Stimulated activated CD8-positive, alpha-beta memory T cell treated with anti-CD3 and anti-CD28 coated beads, Interleukin-4, amount 100 ng/mL, for 24 hours (primary cell): ENCODE measurements around the gene ADGRE3.
"Not testable (repeated sequence)": the region's sequence is repeated elsewhere in the genome, so short reads cannot be mapped to it uniquely, and the experiment has no call there.

Experiments used
- DNase-seq: peaks from one replicate; pipeline ENCODE4 v3.0.0-alpha.2; 2020; ENCODE audit warnings: low read depth

The ADGRE3 gene

DNA sequence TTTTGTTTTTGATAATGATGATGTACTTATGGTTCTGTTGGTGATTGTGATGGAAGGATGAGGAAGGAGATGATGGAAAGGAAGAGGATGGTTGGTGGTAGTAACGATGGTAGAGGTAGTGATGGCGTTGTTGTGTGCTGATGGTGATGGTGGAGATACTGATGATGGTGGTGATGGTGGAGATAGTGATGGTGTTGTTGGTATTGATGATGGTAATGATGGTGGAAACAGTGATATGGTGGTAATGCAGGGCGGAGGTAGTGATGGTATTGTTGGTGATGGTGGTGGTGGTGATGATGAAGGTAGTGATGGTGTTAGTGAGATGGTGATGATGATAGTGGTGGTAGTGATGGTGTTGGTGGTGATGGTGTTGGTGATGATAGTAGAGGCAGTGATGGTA lies 79.1 kb downstream of the ADGRE3 start:
- DNase-seq = no peak

DNA sequence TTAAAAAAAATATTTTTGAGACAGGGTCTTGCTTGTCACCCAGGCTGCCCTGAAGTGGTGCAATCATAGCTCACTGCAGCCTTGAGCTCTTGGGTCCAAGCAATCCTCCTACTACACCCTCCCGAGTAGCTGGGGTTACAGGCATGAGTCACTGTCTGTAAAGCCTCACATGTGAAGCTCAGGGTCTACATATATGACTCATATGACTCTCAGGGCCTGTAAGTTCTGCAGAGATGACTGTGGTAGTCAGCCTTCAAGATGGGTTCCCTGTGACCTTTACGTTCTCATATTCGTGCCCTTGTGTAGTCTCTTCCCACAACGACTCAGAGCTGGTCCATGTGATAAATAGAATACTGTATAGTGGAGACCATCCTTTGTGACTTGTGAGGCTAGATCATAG lies 85.2 kb downstream of the ADGRE3 start:
- not testable (repeated sequence) for DNase-seq

DNA sequence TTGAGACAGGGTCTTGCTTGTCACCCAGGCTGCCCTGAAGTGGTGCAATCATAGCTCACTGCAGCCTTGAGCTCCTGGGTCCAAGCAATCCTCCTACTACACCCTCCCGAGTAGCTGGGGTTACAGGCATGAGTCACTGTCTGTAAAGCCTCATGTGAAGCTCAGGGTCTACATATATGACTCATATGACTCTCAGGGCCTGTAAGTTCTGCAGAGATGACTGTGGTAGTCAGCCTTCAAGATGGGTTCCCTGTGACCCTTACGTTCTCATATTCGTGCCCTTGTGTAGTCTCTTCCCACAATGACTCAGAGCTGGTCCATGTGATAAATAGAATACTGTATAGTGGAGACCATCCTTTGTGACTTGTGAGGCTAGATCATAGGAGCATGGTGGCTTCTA lies 89.5 kb downstream of the ADGRE3 start:
- not testable (repeated sequence) for DNase-seq

DNA sequence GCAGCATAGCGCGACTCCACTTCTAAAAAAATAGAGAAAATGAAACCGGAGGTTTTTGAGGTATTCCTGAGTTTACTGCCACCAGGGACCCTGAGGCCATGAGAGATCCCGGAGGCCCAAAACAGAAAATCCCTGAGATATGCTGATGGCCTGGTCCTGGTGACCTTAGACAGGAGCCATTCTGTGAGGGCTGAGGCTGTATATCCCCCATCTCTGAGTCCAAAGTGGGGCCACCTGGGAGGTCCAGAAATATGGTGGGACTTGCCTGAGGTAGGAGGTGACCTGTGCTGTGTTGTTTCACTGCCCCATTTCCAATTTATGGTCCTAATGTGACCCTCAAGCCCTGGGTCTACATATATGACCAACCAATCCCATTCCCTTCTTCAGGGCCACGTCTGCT lies 90.3 kb downstream of the ADGRE3 start:
- DNase-seq = not testable (repeated sequence)

DNA sequence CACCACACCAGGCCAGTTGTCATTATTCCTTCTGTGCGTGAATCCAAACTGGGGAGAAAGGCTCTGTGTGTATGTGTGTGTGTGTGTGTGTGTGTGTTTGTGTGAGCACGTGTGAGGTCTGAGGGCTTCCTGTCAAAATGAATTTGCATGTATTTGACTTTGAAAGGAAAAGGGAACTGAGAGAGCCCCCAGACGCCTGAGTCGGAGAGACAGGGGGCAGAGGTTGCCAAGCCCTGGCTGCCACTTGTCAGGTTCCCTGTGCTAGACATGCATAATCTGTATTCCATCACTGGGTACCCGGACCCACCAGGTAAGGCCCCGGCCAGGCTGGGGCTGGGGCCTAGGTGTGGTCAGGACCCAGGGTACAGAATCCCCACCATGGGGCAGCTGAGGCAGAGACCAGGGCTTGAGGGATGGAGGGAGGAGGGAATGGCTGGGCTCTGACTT lies 91.7 kb downstream of the ADGRE3 start, which contains the start of gene CLEC17A:
Gene CLEC17A (plus strand): TSS at position 191 of the 447 bp plus-strand sequence. CDS start 77 bp downstream, at position 268.
- DNase-seq = no peak

DNA sequence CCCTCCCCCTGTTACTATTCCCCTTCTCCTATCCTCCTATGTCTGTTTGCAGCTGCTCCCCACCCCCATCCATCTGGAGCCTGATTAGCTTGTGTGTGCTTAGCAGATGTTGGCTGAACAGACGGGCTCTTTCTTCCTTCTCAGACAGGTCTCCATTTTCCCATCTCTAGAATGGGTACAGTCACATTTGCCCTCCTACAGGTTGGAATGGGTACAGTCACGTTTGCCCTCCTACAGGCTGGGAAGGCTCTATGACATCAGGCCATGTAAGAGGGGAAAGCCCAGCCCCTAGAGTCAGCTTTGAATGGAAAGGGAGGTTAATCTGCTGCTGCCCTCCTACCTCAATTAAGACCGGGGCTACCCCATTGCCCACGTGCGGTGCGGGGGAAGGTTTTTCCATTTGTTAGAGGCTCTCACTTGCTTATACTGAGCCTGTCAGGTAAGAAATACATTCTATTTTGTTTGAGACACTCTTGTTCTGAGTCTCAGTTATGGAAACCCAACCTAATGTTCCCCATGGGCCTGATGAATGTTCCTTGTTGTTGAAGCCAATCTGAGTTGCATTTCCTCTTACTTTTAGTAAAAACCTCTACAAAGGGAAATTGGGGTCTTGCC lies 93.9 kb downstream of the ADGRE3 start:
- DNase-seq = no peak

DNA sequence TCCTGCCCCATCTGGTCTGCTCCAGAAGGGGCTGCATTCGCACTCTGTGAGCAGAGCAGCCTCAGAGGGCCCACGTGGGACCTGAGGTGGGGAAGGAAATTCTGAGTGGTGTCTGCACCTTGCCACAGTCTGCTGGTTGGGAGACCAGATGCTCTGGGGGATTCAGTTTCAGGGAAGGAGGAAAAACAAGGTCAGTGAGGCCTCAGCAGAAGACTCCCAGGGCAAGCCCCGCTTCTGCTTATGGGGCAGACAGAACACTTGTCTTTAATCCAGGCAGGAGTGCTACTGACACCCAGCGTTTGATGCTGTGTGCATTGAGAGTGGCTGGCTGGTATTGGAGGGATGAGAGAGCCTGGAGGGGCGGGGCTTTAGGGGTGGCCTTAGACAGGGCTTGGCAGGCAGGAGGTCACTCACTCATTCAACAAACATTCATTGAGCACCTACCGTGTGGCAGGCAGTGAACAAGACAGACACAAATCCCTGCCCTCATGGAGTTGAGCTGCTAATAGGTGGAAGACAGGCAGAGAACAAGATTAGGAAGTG lies 96.7 kb downstream of the ADGRE3 start:
- DNase-seq = no peak

DNA sequence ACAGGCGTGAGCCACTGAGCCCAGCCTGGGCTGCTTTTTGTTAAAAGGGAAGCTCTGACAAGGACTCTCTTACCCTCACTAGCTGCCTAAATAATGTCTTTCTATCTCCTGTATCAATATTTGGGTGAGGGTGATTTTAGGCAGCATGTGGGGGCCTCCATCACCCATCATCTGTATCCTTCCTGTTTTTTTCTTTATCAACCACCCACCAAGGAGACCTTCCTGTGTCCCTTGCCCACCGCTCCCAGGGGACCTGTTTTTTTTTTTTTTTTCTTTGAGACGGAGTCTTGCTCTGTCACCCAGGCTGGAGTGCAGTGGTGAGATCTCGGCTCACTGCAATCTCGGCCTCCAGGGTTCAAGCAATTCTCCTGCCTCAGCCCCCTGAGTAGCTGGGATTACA lies 97.4 kb downstream of the ADGRE3 start:
- DNase-seq = no peak

DNA sequence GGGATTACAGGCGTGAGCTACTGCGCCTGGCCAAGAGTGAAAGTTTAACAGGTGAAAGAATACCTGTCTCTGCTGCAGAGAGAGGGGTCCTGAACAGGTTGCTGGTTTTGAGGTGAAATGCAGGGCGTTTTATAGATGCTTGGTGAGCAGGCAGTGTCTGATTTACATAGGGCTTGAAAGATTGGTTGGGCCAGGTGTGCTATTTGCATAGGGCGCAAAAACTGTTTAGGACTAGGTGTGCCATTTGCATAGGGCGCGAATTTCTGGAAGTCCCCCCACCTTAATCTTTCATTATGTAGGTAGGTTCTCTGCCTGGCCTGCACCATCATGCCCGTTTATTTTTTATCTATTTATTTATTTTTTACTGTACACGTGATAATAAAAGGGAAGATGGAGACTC lies 98.3 kb downstream of the ADGRE3 start:
- DNase-seq = no peak

DNA sequence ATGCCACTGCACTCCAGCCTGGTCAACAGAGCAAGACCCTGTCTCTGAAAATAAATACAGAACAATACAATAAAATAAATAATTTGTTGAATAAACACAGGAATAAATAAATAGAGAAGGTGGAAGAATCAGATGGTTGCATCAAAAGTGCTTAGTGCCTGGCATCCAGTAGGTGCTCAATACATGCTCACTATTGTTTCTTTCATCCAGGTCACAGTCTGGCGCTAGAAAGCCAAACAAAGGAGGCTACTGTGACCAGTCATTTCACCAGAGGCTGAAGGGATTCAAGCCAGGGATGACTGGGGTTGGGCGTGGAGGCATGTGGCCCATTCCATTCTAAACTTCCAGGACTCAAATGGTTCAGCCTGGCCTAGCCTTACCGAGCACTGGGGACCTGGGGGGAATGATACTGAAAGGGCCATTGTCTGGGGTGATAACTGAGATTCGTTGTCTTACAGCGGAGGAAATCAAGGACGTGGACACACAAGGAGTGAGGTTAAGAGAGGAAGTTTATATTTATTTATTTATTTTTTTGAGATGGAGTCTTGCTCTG lies 99.1 kb downstream of the ADGRE3 start:
- no peak for DNase-seq

DNA sequence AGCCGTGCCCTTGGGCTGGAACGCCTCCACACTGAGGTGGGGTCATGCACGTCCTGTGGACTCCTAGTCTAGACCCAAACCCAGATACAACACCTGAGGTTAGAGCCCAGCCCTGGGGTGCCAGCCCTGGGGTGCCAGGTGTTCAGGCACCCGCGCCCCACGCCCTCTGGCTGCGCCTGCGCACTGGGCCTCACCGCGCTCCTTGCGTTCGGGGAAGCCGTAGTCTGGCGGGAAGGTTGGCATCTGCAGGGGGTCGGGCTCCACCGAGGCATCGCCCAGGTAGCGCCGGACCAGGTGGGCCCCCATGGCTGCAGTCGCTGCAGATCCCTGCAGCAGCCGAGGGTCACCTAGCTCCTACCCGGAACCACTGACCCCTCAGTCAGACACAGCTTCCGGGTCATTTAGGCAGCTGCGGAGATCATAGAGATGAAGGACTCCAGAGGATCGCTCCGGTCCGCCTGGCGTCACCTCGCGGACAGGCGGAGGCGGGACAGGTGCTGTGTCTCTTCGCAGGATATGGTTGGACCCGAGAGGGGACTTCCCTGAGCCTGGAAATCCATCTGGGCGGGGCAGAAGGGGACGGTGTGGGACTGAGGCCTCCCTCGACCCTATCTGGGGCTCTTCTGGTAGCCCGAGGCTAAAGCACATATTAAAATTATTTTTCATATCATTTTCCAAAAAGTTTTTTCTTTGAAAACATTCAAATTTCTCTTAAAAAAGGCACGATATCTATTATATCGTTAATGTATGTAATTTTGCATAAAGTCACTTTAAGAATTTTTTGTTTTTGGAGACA lies 102.8 kb downstream of the ADGRE3 start, which contains the start of gene NDUFB7:
Gene NDUFB7 (minus strand): TSS at position 372 of the 796 bp plus-strand sequence. CDS start 66 bp downstream, at position 306.
- peak; percentile 83 for DNase-seq

DNA sequence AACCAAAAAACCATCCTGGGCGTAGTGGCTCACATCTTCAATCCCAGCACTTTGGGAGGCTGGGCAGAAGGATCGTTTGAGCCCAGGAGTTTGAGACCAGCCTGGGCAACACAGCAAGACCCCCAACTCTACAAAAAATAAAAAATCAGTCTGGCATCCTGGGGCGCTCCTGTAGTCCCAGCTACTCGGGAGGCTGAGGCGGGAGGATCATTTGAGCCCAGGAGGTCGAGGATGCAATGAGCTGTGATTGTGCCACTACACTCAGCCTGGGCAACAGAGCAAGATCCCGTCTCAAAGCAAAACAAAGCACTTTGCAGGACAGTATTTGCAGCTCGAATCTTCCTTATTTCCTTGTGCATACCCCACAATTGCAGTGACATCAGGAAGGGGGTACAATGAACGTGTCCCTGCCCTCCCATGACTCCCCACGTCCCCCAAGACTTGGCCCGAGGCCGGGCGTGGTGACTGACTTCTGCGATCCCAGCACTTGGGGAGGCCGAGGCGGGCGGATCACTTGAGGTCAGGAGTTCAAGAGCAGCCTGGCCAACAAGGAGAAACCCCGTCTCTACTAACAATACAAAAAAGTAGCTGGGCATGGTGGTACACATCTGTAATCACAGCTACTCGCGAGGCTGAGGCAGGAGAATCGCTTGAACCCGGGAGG lies 103.6 kb downstream of the ADGRE3 start:
- no peak for DNase-seq
